Uterus (tissue), 2 donors: ENCODE results near the gene MCAT.

Source experiments
- CTCF ChIP-seq, 4 experiments: fragments of 200-600 bp in 2 of 4; fragments of 450-650 bp in 2 of 4; sonication (generic) in 2 of 4; IDR thresholded peaks; one replicate each; pipeline ENCODE4 v1.5.1; 2016 to 2019; ENCODE audit warnings: antibody characterized with exemption in 4 of 4, mild to moderate bottlenecking in 2 of 4, moderate library complexity in 1 of 4
- POLR2A ChIP-seq, 2 donors: fragments of 450-650 bp; IDR thresholded peaks; one replicate each; pipeline ENCODE4 v1.6.1; 2016; ENCODE audit warnings: antibody characterized with exemption in 2 of 2, mild to moderate bottlenecking in 1 of 2, moderate library complexity in 1 of 2

DNA sequence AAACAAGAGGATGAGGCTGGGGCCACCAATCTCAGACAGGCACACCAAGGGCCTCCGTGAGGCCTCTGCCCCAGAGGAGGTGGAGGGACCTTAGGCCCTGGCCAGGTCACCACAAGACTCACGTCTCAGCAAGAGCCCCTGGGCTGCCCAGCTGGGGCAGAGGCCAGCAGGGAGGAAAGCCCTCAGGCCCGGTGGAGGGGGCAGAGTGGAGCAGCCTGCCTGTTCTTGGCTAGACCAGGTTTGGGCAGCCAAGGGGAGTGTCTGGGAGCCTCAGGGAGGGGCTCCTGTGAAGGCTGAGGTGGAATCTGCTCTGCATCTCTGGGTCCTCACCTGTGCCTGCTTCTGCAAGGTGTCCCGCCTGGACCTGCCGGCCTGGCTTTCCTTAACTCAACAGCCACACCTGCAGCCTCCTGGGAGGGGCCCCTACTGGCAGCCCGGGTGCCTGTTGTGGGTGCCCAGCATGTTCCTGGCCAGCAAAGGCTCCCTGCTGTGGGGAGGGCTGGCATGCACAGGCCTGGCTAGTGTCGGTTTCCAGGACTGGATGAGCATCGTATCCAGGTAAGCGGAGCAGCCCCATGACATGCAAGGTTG is 31.8 kb upstream of the MCAT start:
- TF ChIP-seq CTCF (IDR thresholded peaks at IDR 0.05) (no peak), POLR2A (IDR thresholded peaks at IDR 0.05) (no peak)
